Measurements from ENCODE around the gene SPINK5.

- TF ChIP-seq POLR2AphosphoS5 (IDR thresholded peaks at IDR 0.05) (no peak), POLR2A (IDR thresholded peaks at IDR 0.05; ENCODE audit: low read depth) (no peak), EP300 (IDR thresholded peaks at IDR 0.05) (no peak)
- TF ChIP-seq, protein P1, sequence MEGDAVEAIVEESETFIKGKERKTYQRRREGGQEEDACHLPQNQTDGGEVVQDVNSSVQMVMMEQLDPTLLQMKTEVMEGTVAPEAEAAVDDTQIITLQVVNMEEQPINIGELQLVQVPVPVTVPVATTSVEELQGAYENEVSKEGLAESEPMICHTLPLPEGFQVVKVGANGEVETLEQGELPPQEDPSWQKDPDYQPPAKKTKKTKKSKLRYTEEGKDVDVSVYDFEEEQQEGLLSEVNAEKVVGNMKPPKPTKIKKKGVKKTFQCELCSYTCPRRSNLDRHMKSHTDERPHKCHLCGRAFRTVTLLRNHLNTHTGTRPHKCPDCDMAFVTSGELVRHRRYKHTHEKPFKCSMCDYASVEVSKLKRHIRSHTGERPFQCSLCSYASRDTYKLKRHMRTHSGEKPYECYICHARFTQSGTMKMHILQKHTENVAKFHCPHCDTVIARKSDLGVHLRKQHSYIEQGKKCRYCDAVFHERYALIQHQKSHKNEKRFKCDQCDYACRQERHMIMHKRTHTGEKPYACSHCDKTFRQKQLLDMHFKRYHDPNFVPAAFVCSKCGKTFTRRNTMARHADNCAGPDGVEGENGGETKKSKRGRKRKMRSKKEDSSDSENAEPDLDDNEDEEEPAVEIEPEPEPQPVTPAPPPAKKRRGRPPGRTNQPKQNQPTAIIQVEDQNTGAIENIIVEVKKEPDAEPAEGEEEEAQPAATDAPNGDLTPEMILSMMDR (IDR thresholded peaks at IDR 0.05) = no peak
Measured at GRCh38 chr5:148163345-148163744, 99.6 kb downstream of the SPINK5 start.
